GM19397 (cell line): ENCODE data around the gene HS6ST1.

ENCODE experiments used
- ATAC-seq: cut with Tn5 transposase; IDR thresholded peaks from one replicate; pipeline ENCODE4 v1.9.1; 2021; ENCODE audit warnings: mild to moderate bottlenecking, moderate library complexity; ENCODE audit not compliant: unreplicated experiment

The HS6ST1 gene

GRCh38 chr2:128284037-128284441 is 34.6 kb downstream of the HS6ST1 start:
- ATAC-seq, result no peak

- ATAC-seq, result no peak
Observed at GRCh38 chr2:128282976-128283810, 35.5 kb downstream of the HS6ST1 start.

GRCh38 chr2:128282246-128282975 is 36.3 kb downstream of the HS6ST1 start:
- ATAC-seq, result no peak

- ATAC-seq, result no peak
Observed at GRCh38 chr2:128281852-128282245, 36.8 kb downstream of the HS6ST1 start.

GRCh38 chr2:128280901-128281321 is 37.8 kb downstream of the HS6ST1 start:
- no peak for ATAC-seq

- no peak for ATAC-seq
Observed at GRCh38 chr2:128280158-128280871, 38.4 kb downstream of the HS6ST1 start.

GRCh38 chr2:128279786-128280157 is 38.9 kb downstream of the HS6ST1 start:
- no peak for ATAC-seq

GRCh38 chr2:128279009-128279408 is 39.7 kb downstream of the HS6ST1 start:
- ATAC-seq, result no peak

GRCh38 chr2:128277961-128278681 is 40.5 kb downstream of the HS6ST1 start:
- no peak for ATAC-seq

GRCh38 chr2:128276878-128277675 is 41.6 kb downstream of the HS6ST1 start:
- ATAC-seq, result no peak

- no peak for ATAC-seq
Observed at GRCh38 chr2:128275498-128276045, 43.1 kb downstream of the HS6ST1 start.

GRCh38 chr2:128274218-128274617 is 44.5 kb downstream of the HS6ST1 start:
- ATAC-seq, result no peak

- no peak for ATAC-seq
Observed at GRCh38 chr2:128273469-128274081, 45.1 kb downstream of the HS6ST1 start.

GRCh38 chr2:128272601-128273468 is 45.8 kb downstream of the HS6ST1 start:
- no peak for ATAC-seq

GRCh38 chr2:128271911-128272600 is 46.6 kb downstream of the HS6ST1 start:
- no peak for ATAC-seq

- no peak for ATAC-seq
Observed at GRCh38 chr2:128271597-128271910, 47.1 kb downstream of the HS6ST1 start.

GRCh38 chr2:128270672-128271596 is 47.7 kb downstream of the HS6ST1 start:
- ATAC-seq, result no peak
